ENCODE results near the gene RBCK1. TPM values are rescaled to one million over a fixed set of nuclear protein-coding genes. Genes with fewer than 3 reads are reported as not detected.

The RBCK1 gene
- total and polyA plus RNA-seq, 10 of the 15 experiments (the other 5 are each of a cell fraction or from before 2014, with no cell fraction given), result 14.1 to 99.7 (median 76.0) TPM

DNA sequence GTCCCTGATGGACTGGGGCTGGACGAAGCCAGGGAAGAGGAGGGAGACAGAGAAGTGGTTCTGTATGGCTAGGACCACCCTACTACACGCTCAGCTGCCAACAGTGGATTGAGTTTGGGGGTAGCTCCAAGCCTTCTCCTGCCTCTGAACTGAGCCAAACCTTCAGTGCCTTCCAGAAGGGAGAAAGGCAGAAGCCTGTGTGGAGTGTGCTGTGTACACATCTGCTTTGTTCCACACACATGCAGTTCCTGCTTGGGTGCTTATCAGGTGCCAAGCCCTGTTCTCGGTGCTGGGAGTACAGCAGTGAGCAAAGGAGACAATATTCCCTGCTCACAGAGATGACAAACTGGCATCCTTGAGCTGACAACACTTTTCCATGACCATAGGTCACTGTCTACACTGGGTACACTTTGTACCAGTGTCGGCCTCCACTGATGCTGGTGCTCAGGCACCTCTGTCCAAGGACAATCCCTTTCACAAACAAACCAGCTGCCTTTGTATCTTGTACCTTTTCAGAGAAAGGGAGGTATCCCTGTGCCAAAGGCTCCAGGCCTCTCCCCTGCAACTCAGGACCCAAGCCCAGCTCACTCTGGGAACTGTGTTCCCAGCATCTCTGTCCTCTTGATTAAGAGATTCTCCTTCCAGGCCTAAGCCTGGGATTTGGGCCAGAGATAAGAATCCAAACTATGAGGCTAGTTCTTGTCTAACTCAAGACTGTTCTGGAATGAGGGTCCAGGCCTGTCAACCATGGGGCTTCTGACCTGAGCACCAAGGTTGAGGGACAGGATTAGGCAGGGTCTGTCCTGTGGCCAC is 11.3 kb upstream of the RBCK1 start:
- no peak overlapping the region for H3K27ac ChIP-seq (ENCODE audit: control insufficient read depth, insufficient read depth)
- no peaks in the 10 kb centered on the region for H3K79me2 ChIP-seq (ENCODE audit: control insufficient read depth, insufficient read depth, low read length)
- no peak overlapping the region for H3K9ac ChIP-seq (ENCODE audit: control insufficient read depth, insufficient read depth, low read length)
- intact Hi-C loops (cut with micrococcal nuclease; ENCODE audit: unreplicated experiment), result no loop called here
- no peak for FAIRE-seq
- no peak overlapping the region for H2AFZ ChIP-seq (ENCODE audit: control insufficient read depth, low read depth, low read length)
- no peak for DNase-seq (ENCODE audit: low read depth, low spot score)
- no peaks in the 10 kb centered on the region for H3K9me3 ChIP-seq (replicated peaks; ENCODE audit: control insufficient read depth, insufficient read depth, low read length)
- H3K4me1 ChIP-seq (ENCODE audit: control insufficient read depth, insufficient read depth, low read length), result no peaks in the 10 kb centered on the region
- ChIA-PET SMC1A (ENCODE audit: uncharacterized antibody, unreplicated experiment) (no interaction called here), RAD21 (ENCODE audit: unreplicated experiment) (no interaction called here), CTCF (no interaction called here), POLR2A (no interaction called here)
- BruUV-seq (replicated peaks), result no TSS peak
- no peak overlapping the region for H3K4me2 ChIP-seq (ENCODE audit: control insufficient read depth, insufficient read depth)
- no peaks in the 10 kb centered on the region for H4K20me1 ChIP-seq (ENCODE audit: control insufficient read depth, insufficient read depth)
- WGBS (ENCODE audit: insufficient coverage, insufficient replicate concordance, low lambda C conversion rate, missing lambda C conversion rate), result 98% methylated on average over 4 of the region's 4 CpGs
- in situ Hi-C loops (cut with MboI), result no loop called here
- no peak overlapping the region for H3K4me3 ChIP-seq
- TF ChIP-seq STAT1 (conservative IDR thresholded peaks at IDR 0.05), result no peak
- TF ChIP-seq TCF12 (IDR thresholded peaks at IDR 0.05; ENCODE audit: low read depth, low read length), result no peak
- no peak for TF ChIP-seq TCF7 (IDR thresholded peaks at IDR 0.05; ENCODE audit: borderline replicate concordance)
- TF ChIP-seq YBX1 (IDR thresholded peaks at IDR 0.05), result no peak
- no peak for TF ChIP-seq CHD1 (IDR thresholded peaks at IDR 0.05; ENCODE audit: low read depth, low read length)
- TF ChIP-seq RUNX3 (IDR thresholded peaks at IDR 0.05; ENCODE audit: low read length), result no peak
- no peak for TF ChIP-seq ZNF207 (IDR thresholded peaks at IDR 0.05; ENCODE audit: borderline replicate concordance)
- TF ChIP-seq YY1 (IDR thresholded peaks at IDR 0.05; ENCODE audit: low read depth, low read length), result no peak
- no peak for TF ChIP-seq TARDBP (IDR thresholded peaks at IDR 0.05; ENCODE audit: borderline replicate concordance)
- no peak for TF ChIP-seq POLR2AphosphoS2 (IDR thresholded peaks at IDR 0.05; ENCODE audit: low read depth, low read length)
- TF ChIP-seq ASH2L (IDR thresholded peaks at IDR 0.05; ENCODE audit: borderline replicate concordance, low read depth), result no peak
- TF ChIP-seq LARP7 (IDR thresholded peaks at IDR 0.05), result no peak
- no peak for TF ChIP-seq EZH2 (IDR thresholded peaks at IDR 0.05; ENCODE audit: borderline replicate concordance, control insufficient read depth, low read depth, low read length)
- TF ChIP-seq, protein P1, sequence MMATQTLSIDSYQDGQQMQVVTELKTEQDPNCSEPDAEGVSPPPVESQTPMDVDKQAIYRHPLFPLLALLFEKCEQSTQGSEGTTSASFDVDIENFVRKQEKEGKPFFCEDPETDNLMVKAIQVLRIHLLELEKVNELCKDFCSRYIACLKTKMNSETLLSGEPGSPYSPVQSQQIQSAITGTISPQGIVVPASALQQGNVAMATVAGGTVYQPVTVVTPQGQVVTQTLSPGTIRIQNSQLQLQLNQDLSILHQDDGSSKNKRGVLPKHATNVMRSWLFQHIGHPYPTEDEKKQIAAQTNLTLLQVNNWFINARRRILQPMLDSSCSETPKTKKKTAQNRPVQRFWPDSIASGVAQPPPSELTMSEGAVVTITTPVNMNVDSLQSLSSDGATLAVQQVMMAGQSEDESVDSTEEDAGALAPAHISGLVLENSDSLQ (IDR thresholded peaks at IDR 0.05), result no peak
- H3K27me3 ChIP-seq (replicated peaks in 1 of 2; ENCODE audit: control insufficient read depth in 2 of 2, insufficient read depth in 2 of 2, low read length in 1 of 2), result no peaks in the 10 kb centered on the region
- no peak for ATAC-seq
- peaks cover 15% of the 10 kb centered on the region in 2 experiments for H3K36me3 ChIP-seq (ENCODE audit: control insufficient read depth in 2 of 2, insufficient read depth in 2 of 2, low read length in 1 of 2)

Measured in GM12878 (cell line).